Hematopoietic multipotent progenitor cell treated with erythropoietin and hydrocortisone succinate and interleukin-3 and kit ligand, for 15 days (in vitro differentiated cells): Measurements from ENCODE around the gene SRM.
A peak's percentile ranks its signal among the peaks of the same experiment; 100 is the strongest.
"Not testable (repeated sequence)": the region's sequence is repeated elsewhere in the genome, so short reads cannot be mapped to it uniquely, and the experiment has no call there.

Experiments
- DNase-seq: peaks from one replicate; pipeline ENCODE4 v3.0.0-alpha.2; 2015; ENCODE audit warnings: low spot score

The SRM gene

GRCh38 chr1:11044849-11045427 lies 14.9 kb downstream of the SRM start:
- DNase-seq, result no peak

DNA sequence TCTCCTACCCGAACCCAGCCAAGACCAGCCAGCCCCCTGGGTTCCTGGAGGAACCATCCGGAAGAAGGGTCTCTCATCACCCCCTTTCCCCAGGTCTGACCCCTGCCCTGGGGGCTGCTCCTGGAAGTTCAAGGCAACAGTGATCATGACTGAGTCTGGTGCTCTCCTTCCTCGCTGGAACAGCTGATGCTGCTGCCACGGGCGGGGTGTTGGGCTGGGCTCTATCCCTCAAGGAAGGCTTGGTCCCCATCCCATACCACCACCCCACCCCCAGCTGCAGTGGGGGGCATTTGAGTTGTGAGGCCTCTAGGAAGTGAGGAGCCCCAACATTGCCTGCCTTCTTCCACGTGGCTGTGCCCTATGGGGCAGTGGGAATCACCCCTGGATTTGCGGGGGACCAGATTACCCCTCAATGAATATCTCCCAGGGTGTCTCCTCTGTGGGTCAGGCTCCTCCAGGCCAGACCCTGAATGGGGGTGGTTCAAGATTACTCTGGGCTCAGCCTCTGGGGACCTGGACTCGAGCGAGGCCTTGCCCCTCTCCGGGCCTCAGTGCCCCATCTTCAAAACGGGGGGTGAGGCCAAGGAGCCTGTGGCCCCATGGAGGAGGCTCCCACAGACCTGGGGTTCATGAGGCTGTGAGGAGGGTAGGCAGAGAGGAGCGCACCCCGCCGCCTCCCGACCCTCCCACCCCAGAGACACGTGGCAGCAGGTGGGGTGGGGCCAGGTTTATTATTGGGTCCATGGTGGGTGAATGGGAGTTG lies 15.6 kb downstream of the SRM start:
- no peak for DNase-seq

GRCh38 chr1:11042995-11043874 lies 16.6 kb downstream of the SRM start:
- DNase-seq, result no peak

DNA sequence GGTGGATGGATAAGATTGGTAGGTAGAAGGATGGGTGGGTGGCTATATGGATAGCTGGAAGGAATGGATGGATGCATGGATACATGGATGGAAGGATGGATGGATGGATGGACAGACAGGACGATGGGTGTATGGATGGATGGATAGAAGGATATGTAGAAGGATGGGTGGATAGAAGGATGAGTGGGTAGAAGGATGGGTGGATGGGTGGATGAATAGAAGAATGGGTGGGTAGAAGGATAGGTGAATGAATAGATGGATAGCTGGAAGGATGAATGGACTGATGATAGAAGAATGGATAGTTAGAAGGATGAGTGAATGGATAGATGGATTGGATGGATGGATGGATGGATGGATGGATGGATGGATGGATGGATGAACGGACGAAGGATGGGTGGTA lies 17.8 kb downstream of the SRM start:
- DNase-seq, result no peak

- DNase-seq, result no peak
These were observed 18.8 kb downstream of the SRM start for GRCh38 chr1:11041048-11041447.

DNA sequence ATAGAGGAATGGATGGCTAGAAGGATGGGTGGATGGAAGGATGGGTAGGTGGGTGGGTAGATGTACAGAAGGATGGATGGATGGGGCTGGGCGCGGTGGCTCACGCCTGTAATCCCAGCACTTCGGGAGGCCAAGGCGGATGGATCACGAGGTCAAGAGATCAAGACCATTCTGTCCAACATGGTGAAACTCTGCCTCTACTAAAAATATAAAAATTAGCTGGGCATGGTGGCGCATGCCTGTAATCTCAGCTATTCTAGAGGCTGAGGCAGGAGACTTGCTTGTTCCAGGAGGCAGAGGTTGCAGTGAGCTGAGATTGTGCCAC lies 19.8 kb downstream of the SRM start:
- not testable (repeated sequence) for DNase-seq

DNA sequence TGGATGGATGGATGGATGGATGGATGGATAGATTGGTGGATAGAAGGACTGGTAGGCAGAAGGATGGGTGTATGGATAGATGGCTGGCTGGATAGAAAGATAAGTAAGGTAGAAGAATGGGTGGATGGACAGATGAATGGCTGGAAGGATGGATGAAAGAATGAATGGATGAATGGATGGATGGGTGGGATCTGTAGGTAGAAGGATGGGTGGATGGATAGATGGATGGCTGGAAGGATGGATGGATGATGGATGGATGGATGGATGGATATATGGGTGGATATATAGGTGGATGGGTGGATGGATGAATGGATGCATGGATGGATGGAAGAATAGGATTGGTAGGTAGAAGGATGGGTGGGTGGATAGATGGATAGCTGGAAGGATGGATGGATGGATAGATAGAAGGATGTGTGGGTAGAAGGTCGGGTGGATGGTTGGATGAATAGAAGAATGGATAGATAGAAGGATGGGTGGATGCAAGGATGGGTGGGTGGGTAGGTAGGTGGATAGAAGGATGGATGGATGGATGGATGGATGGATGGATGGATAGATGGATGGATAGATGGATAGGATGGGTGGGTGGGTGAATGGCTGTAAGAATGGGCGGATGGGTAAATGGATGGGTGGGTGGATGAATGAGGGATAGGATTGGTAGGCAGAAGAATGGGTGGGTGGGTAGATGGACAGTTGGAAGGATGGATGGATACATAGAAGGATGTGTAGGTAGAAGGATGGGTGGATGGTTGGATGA lies 20.3 kb downstream of the SRM start:
- DNase-seq, result no peak

DNA sequence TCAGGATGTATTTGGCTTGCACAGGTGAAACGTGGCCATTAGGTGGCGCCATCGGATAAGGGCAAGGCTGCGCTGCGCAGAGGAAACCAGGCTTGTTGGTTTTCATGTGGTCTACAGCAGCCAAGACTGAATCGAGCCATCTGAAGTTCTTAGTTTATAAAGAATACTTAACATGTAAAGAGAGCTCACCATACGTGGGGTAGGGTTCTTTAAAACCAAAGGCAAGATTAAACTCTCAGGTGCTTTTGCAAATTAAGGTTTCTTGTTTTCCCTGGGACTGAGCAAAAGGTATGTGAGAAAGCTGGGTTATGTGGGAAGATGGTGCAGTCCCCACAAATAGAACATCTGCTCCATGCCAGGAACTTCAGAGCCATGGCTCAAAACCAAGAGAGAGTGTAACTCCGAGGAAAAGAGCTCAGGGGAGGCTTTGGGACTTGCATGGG lies 22.1 kb downstream of the SRM start:
- peak; percentile 82 for DNase-seq

- DNase-seq, result not testable (repeated sequence)
These were observed 22.6 kb downstream of the SRM start for GRCh38 chr1:11037019-11037739.

DNA sequence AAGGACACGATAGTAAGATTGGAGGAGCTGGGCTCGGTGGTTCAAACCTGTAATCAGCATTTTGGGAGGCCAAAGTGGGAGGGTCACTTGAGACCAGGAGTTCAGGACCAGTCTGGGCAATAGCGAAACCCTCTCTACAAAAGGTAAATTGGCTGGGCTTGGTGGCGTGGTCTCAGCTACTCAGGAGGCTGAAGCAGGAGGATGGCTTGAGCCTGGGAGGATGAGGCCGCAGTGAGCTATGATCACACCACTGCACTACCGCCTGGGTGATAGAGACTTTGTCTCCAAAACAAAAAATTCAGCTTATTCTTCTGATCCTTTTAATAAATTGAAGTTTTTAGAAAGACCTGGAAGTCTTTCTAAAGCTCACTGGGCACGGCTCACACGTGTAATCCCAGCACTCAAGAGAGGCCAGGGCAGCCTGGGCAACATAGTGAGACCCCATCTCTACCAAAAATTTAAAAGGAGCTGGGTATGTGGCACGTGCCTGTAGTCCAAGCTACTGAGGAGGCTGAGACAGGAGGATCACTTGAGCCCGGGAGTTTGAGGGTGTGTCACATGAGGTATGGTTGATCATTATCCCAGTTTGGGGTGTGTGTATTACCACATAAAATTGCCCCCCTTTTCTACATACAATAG lies 28.1 kb downstream of the SRM start:
- no peak for DNase-seq

DNA sequence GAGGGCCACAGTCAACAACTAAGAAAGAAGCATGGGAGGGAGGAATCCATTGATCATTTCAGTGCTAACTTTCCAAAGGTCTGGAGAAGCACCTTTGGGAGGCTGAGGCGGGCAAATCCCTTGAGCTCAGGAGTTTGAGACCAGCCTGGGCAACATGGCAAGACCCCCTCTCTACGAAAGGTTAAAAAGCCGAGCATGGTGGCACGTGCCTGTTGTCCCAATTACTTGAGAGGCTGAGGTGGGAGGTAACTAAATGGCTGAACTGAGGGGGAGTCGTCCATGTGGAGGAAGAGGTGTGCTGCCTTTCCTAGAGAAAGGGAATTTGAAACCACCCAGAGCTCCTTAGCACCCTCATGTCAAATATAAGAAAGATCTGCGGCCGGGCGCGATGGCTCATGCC lies 29.0 kb downstream of the SRM start:
- DNase-seq, result no peak

DNA sequence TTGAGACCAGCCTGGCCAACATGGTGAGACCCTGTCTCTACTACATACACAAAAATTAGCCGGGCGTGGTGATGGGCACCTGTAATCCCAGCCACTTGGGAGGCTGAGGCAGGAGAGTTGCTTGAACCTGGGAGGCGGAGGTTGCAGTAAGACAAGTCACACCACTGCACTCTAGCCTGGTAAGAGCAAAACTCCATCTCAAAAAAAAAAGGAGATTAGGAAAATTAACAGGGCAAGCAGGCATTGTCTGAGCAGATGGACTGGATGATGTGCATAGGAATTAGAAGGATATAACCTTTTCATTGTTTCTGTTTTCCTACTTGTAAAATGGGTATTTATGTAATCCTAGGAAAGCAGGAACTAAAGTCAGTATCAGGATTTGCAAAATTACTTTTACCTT lies 31.8 kb downstream of the SRM start:
- no peak for DNase-seq

GRCh38 chr1:11027316-11027715 lies 32.5 kb downstream of the SRM start:
- DNase-seq, result no peak

- DNase-seq, result no peak
These were observed 32.9 kb downstream of the SRM start for GRCh38 chr1:11026903-11027302.

GRCh38 chr1:11026052-11026451 lies 33.8 kb downstream of the SRM start:
- DNase-seq, result no peak

DNA sequence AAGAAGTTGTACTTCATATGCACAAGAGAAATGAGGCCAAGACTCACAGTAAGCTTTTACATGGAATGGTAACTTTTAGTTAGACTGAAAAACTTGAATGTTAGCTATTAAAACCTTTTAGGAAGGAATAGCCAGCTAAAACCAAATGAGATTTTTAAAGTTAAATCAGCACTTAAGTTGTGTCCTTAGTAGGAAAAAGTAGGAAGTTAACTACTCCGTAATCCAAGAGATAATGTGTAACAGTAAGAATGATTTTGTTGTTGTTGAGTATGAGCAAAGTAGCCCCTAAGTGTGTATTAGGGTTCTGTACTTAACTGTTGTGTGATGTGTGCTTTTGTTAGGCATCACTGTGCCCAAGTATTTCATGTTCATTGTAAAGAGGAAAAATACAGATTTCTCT lies 34.2 kb downstream of the SRM start:
- no peak for DNase-seq

- no peak for DNase-seq
These were observed 35.0 kb downstream of the SRM start for GRCh38 chr1:11024874-11025203.

- no peak for DNase-seq
These were observed 35.5 kb downstream of the SRM start for GRCh38 chr1:11024154-11024873.

DNA sequence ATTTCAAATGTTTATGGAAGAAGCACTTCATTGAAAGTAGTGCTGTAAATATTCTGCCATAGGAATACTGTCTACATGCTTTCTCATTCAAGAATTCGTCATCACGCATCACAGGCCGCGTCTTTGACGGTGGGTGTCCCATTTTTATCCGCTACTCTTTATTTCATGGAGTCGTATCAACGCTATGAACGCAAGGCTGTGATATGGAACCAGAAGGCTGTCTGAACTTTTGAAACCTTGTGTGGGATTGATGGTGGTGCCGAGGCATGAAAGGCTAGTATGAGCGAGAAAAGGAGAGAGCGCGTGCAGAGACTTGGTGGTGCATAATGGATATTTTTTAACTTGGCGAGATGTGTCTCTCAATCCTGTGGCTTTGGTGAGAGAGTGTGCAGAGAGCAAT lies 36.6 kb downstream of the SRM start:
- DNase-seq, result no peak

DNA sequence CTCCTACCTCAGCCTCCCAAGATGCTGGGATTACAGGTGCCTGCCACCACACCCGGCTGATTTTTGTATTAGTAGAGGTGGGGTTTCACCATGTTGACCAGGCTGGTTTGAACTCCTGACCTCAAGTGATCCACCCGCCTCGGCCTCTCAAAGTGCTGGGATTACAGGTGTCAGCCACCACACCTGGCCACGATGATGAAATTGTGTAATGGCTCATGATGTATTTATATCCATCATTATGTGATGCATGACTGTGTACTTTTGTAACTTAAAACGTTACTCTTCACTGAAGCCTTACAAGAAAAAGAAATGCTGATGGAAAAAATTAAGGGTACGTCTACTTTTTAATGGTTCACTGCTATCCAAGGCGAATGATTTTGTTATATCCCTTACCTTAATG lies 39.8 kb downstream of the SRM start:
- no peak for DNase-seq

- not testable (repeated sequence) for DNase-seq
These were observed 40.5 kb downstream of the SRM start for GRCh38 chr1:11019358-11019757.
